Endothelial cell of umbilical vein (primary cell): ENCODE measurements around the gene EYS. TPM values are rescaled to one million over a fixed set of nuclear protein-coding genes. Genes with fewer than 3 reads are reported as not detected.

Source experiments
- BruUV-seq: library from RNA; stranded (reverse); fragments of 400-500 nt; replicated peaks from 2 replicates; lab custom pipeline; 2021; lab: Mats Ljungman, UMichigan
- CTCF ChIA-PET: fragments of 300-600, 350-600 bp; sonication (Branson Sonifier 250); formaldehyde crosslinking; loops from one replicate; lab custom pipeline; 2021; ENCODE audit warnings: antibody characterized with exemption, inconsistent platforms; lab: Charles Lee
- POLR2A ChIA-PET: fragments of 300-600, 350-600 bp; sonication (Branson Sonifier 250); formaldehyde crosslinking; loops from one replicate; lab custom pipeline; 2021; ENCODE audit warnings: antibody characterized with exemption, inconsistent platforms; lab: Charles Lee
- DNase-seq: peaks from one replicate; pipeline ENCODE4 v3.0.0-alpha.2; 2011; ENCODE audit warnings: low read depth, low spot score
- FAIRE-seq: peaks from 2 replicates; lab custom pipeline; 2011; peaks lifted over from hg19 to GRCh38; lab: Jason Lieb, UNC
- H2AFZ ChIP-seq: 2 replicates; pipeline ENCODE4 v1.6.0; 2012; ENCODE audit warnings: low read depth, low read length, control low read depth, inconsistent platforms
- H3K27ac ChIP-seq: 2 replicates; pipeline ENCODE4 v1.5.1; 2011; ENCODE audit warnings: low read depth, mild to moderate bottlenecking, control low read depth, low read length, moderate library complexity; ENCODE audit not compliant: insufficient read depth
- H3K27me3 ChIP-seq, 2 experiments: 2 replicates each; pipeline versions ENCODE4 v1.6.0 to v1.6.1; 2011; ENCODE audit warnings: low read length in 2 of 2, mixed read lengths in 1 of 2; ENCODE audit not compliant: control insufficient read depth in 2 of 2, insufficient read depth in 2 of 2
- H3K36me3 ChIP-seq, 2 experiments: 2 replicates in 1 of 2; 3 replicates in 1 of 2; pipeline ENCODE4 v1.5.1; 2011; ENCODE audit warnings: low read length in 2 of 2, mild to moderate bottlenecking in 1 of 2, moderate library complexity in 1 of 2; ENCODE audit not compliant: control insufficient read depth in 2 of 2, insufficient read depth in 2 of 2; ENCODE audit errors: extremely low read depth in 1 of 2
- H3K4me1 ChIP-seq: 3 replicates; pipeline ENCODE4 v1.5.1; 2011; ENCODE audit warnings: mild to moderate bottlenecking, low read length; ENCODE audit not compliant: control insufficient read depth, insufficient read depth; ENCODE audit errors: extremely low read depth
- H3K4me2 ChIP-seq: 2 replicates; pipeline ENCODE4 v1.6.1; 2011; ENCODE audit warnings: low read length, control low read depth, mixed read lengths; ENCODE audit not compliant: insufficient read depth
- H3K4me3 ChIP-seq, 3 experiments: fragments of 200-600 bp in 1 of 3; sonication (generic), shearing (Covaris generic) in 1 of 3; replicated peaks in 1 of 3; 2 replicates each; pipeline ENCODE4 v1.5.1; 2011 to 2016; ENCODE audit warnings: control low read depth in 3 of 3, low read length in 3 of 3, mild to moderate bottlenecking in 2 of 3, inconsistent platforms in 1 of 3, low read depth in 1 of 3, moderate library complexity in 1 of 3; ENCODE audit not compliant: insufficient read depth in 1 of 3
- H3K79me2 ChIP-seq: 2 replicates; pipeline ENCODE4 v1.6.0; 2012; ENCODE audit warnings: low read length, inconsistent platforms; ENCODE audit not compliant: control insufficient read depth, insufficient read depth
- H3K9ac ChIP-seq: replicated peaks from 2 replicates; pipeline ENCODE3; 2011; ENCODE audit warnings: low read length, control low read depth; ENCODE audit not compliant: insufficient read depth; ENCODE audit errors: extremely low read depth
- H3K9me1 ChIP-seq: replicated peaks from 3 replicates; pipeline ENCODE4 v1.6.0; 2011; ENCODE audit warnings: mild to moderate bottlenecking, low read length; ENCODE audit not compliant: control insufficient read depth, insufficient read depth; ENCODE audit errors: extremely low read depth
- H3K9me3 ChIP-seq: replicated peaks from 2 replicates; pipeline ENCODE4 v1.5.1; 2012; ENCODE audit warnings: low read length, inconsistent platforms; ENCODE audit not compliant: control insufficient read depth, insufficient read depth
- H4K20me1 ChIP-seq: replicated peaks from 2 replicates; pipeline ENCODE3; 2011; ENCODE audit warnings: mild to moderate bottlenecking, low read length; ENCODE audit not compliant: control insufficient read depth, insufficient read depth; ENCODE audit errors: extremely low read depth
- CTCF ChIP-seq, 2 donors: IDR thresholded peaks; 1 replicate in 1 of 2; 2 replicates in 1 of 2; pipeline ENCODE4 v1.5.1; 2011; ENCODE audit warnings: low read length in 2 of 2, mild to moderate bottlenecking in 2 of 2, moderate library complexity in 2 of 2, control low read depth in 1 of 2, inconsistent platforms in 1 of 2, low read depth in 1 of 2; ENCODE audit not compliant: insufficient read depth in 1 of 2; ENCODE audit errors: extremely low read depth in 1 of 2
- EZH2 ChIP-seq: IDR thresholded peaks from 2 replicates; pipeline ENCODE4 v1.6.1; 2012; ENCODE audit warnings: borderline replicate concordance, low read depth, mild to moderate bottlenecking, moderate library complexity, low read length, inconsistent platforms; ENCODE audit not compliant: severe bottlenecking
- FOS ChIP-seq: IDR thresholded peaks from 2 replicates; pipeline ENCODE4 v1.6.1; 2011; ENCODE audit warnings: mild to moderate bottlenecking, low read length, moderate library complexity, borderline replicate concordance; ENCODE audit not compliant: insufficient read depth
- GATA2 ChIP-seq: IDR thresholded peaks from 2 replicates; pipeline ENCODE4 v1.7.0; 2011; ENCODE audit warnings: low read depth, mild to moderate bottlenecking, moderate library complexity, mixed read lengths, low read length; ENCODE audit not compliant: insufficient read length, insufficient read depth
- JUN ChIP-seq: IDR thresholded peaks from 2 replicates; pipeline ENCODE4 v1.6.1; 2011; ENCODE audit warnings: borderline replicate concordance, low read depth; ENCODE audit not compliant: insufficient read length, insufficient read depth
- MYC ChIP-seq: IDR thresholded peaks from one replicate; pipeline ENCODE4 v1.6.1; 2011; ENCODE audit warnings: mild to moderate bottlenecking, low read depth, low read length
- POLR2A ChIP-seq: IDR thresholded peaks from 2 replicates; pipeline ENCODE4 v1.6.1; 2012; ENCODE audit warnings: low read depth, mild to moderate bottlenecking, control low read depth, low read length
- POLR2AphosphoS5 ChIP-seq: IDR thresholded peaks from 2 replicates; pipeline ENCODE4 v1.6.1; 2012; ENCODE audit warnings: low read depth, mild to moderate bottlenecking, control low read depth, low read length, moderate library complexity; ENCODE audit not compliant: insufficient read depth
- dilution Hi-C: fragments of 300-500 bp; cut with MboI; formaldehyde crosslinking; loops from one replicate; pipeline ENCODE4 v1.15.0; 2019; ENCODE audit warnings: low sequenced_read_pairs; ENCODE audit not compliant: extremely low pct_ligation_motif_present
- intact Hi-C: fragments of 100-400 bp; cut with micrococcal nuclease; formaldehyde crosslinking; loops from one replicate; pipeline ENCODE4 v1.10.0; 2022
- polyA plus RNA-seq, 4 experiments: library from polyadenylated mRNA; depleted of rRNA in 3 of 4; stranded (reverse) in 3 of 4; unstranded in 1 of 4; fragments of >200 nt; gene quantifications; 2 replicates each; pipeline versions ENCODE4 v1.2.1 to v1.2.3, GENCODE V29; 2011 to 2012; ENCODE audit warnings: missing spikeins in 1 of 4
- total RNA-seq: library from RNA; stranded (reverse); gene quantifications from 2 replicates; pipeline ENCODE4 v1.2.3, GENCODE V29; 2021
- TF ChIP-seq, protein P1 (sequence below): IDR thresholded peaks from 2 replicates; pipeline ENCODE4 v1.6.1; 2011; ENCODE audit not compliant: insufficient read depth, insufficient read length

The EYS gene
- total and polyA plus RNA-seq, 2 donors (not counting 3 experiments of a cell fraction or from before 2014, with no cell fraction given) = 0.01 to 0.27 TPM

GRCh38 chr6:65416621-65417020 is 290.4 kb downstream of the EYS start:
- BruUV-seq = no TSS peak
- POLR2A ChIA-PET = no interaction called here
- Histone ChIP-seq H3K9me3 (no peaks in the 10 kb centered on the region), H4K20me1 (no peaks in the 10 kb centered on the region), H3K9me1 (no peaks in the 10 kb centered on the region), H3K79me2 (no peaks in the 10 kb centered on the region), H3K4me3 (no peak overlapping the region), H3K27ac (no peak overlapping the region), H2AFZ (no peak overlapping the region), H3K4me2 (no peak overlapping the region), H3K9ac (no peak overlapping the region), H3K36me3 (no peaks in the 10 kb centered on the region), H3K27me3 (no peaks in the 10 kb centered on the region), H3K4me1 (no peaks in the 10 kb centered on the region)
- FAIRE-seq (no peak), DNase-seq (no peak)
- CTCF ChIA-PET = no interaction called here
- no peak for TF ChIP-seq CTCF (IDR thresholded peaks at IDR 0.05; ENCODE audit: extremely low read depth in 1 of 2, insufficient read depth in 1 of 2, low read depth in 1 of 2, low read length in 2 of 2)
- TF ChIP-seq, protein P1, sequence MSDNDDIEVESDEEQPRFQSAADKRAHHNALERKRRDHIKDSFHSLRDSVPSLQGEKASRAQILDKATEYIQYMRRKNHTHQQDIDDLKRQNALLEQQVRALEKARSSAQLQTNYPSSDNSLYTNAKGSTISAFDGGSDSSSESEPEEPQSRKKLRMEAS = no peak
- no peak for TF ChIP-seq JUN
- no peak for TF ChIP-seq FOS
- TF ChIP-seq POLR2AphosphoS5 = no peak
- no peak for TF ChIP-seq GATA2
- TF ChIP-seq EZH2 = no peak
- no peak for TF ChIP-seq MYC
- no peak for TF ChIP-seq POLR2A
- dilution Hi-C loops = no loop called here
- intact Hi-C loops = no loop called here
